PFSK-1 (cell line): ENCODE data around the gene LRRC40.

Experiments used
- FOXP2 ChIP-seq: optimal IDR thresholded peaks from 2 replicates; pipeline ENCODE3; 2011; ENCODE audit warnings: borderline replicate concordance, control low read depth, inconsistent platforms; ENCODE audit not compliant: insufficient read depth; ENCODE audit errors: extremely low read length, extremely low read depth
- POLR2AphosphoS5 ChIP-seq: IDR thresholded peaks from 2 replicates; pipeline ENCODE4 v1.6.1; 2012; ENCODE audit warnings: low read depth, mild to moderate bottlenecking, control low read depth, low read length, moderate library complexity
- SIN3A ChIP-seq: IDR thresholded peaks from 2 replicates; pipeline ENCODE4 v1.6.1; 2012; ENCODE audit warnings: mild to moderate bottlenecking, low read length, moderate library complexity, borderline replicate concordance; ENCODE audit not compliant: insufficient read depth
- TAF1 ChIP-seq: IDR thresholded peaks from 2 replicates; pipeline ENCODE4 v1.6.1; 2012; ENCODE audit warnings: low read length, control low read depth, borderline replicate concordance; ENCODE audit not compliant: insufficient read depth
- TF ChIP-seq, protein P1 (sequence below), 2 experiments: IDR thresholded peaks; 2 replicates each; pipeline versions ENCODE4 v1.6.1 to v1.8.0; 2011 to 2012; ENCODE audit warnings: low read depth in 2 of 2, low read length in 2 of 2, control low read depth in 1 of 2, inconsistent platforms in 1 of 2, mild to moderate bottlenecking in 1 of 2, moderate library complexity in 1 of 2; ENCODE audit not compliant: insufficient read depth in 1 of 2

LRRC40 gene

DNA sequence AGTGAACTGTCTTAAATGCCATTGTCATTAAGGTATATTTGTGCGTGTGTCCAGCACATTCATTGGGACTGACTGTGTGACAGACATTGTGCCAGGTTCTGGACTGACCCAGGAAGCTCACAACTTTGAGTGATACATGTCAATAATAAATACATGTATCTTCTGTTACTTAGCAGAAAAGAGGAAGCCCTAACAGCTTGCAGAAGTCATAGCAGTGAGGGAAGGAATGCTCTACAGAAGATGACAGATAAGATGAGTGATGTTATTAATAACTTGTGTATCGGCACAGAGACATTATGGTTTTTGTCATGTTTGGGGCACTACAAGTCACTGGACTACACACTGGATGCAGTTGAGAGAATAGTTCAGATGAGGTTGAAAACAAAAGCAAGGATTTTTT lies 14.6 kb upstream of the LRRC40 start:
- no peak for TF ChIP-seq TAF1
- TF ChIP-seq FOXP2, result no peak
- no peak for TF ChIP-seq POLR2AphosphoS5
- TF ChIP-seq SIN3A, result no peak

DNA sequence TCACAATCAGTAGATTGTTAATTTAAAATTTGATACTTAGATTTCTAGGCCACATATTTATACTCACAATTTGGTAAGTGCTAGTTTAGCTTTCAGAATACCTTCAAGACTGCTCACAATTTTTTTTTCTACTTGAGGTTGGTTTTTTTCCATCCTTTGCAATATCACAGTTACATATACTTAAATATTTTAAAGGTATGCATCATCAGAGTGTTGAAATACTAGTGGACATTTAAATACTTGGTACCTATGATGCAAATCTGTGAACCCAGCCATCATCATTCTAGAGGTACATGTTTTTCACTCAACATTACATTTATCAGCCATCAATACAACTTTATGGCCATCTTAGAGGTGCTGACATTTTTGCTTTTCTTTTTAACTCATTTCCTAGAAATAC lies 6.2 kb upstream of the LRRC40 start:
- TF ChIP-seq SIN3A, result no peak

DNA sequence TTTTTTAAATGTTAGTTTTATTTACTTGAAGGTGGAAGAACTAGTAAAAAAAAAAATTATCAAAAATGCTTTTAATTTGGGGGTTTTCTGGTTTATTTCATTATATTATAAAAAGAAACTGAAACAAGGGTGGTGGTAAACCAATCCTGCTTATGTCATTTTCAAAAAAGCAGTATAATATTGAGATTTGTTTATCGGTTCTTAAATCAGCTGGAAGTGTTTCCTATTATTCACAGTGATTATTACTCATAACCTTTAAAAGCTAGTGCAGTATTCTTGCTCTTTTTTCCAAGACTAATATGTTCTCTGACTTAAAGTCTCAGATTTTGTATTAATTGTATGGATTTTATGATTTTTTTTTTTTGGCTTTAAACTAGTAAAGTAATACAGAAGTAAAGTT lies 5.4 kb upstream of the LRRC40 start:
- TF ChIP-seq SIN3A (no peak), TAF1 (no peak), POLR2AphosphoS5 (no peak), FOXP2 (no peak)
- TF ChIP-seq, protein P1, sequence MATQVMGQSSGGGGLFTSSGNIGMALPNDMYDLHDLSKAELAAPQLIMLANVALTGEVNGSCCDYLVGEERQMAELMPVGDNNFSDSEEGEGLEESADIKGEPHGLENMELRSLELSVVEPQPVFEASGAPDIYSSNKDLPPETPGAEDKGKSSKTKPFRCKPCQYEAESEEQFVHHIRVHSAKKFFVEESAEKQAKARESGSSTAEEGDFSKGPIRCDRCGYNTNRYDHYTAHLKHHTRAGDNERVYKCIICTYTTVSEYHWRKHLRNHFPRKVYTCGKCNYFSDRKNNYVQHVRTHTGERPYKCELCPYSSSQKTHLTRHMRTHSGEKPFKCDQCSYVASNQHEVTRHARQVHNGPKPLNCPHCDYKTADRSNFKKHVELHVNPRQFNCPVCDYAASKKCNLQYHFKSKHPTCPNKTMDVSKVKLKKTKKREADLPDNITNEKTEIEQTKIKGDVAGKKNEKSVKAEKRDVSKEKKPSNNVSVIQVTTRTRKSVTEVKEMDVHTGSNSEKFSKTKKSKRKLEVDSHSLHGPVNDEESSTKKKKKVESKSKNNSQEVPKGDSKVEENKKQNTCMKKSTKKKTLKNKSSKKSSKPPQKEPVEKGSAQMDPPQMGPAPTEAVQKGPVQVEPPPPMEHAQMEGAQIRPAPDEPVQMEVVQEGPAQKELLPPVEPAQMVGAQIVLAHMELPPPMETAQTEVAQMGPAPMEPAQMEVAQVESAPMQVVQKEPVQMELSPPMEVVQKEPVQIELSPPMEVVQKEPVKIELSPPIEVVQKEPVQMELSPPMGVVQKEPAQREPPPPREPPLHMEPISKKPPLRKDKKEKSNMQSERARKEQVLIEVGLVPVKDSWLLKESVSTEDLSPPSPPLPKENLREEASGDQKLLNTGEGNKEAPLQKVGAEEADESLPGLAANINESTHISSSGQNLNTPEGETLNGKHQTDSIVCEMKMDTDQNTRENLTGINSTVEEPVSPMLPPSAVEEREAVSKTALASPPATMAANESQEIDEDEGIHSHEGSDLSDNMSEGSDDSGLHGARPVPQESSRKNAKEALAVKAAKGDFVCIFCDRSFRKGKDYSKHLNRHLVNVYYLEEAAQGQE (IDR thresholded peaks at IDR 0.05; ENCODE audit: insufficient read depth in 1 of 2, low read depth in 2 of 2, low read length in 2 of 2), result no peak

DNA sequence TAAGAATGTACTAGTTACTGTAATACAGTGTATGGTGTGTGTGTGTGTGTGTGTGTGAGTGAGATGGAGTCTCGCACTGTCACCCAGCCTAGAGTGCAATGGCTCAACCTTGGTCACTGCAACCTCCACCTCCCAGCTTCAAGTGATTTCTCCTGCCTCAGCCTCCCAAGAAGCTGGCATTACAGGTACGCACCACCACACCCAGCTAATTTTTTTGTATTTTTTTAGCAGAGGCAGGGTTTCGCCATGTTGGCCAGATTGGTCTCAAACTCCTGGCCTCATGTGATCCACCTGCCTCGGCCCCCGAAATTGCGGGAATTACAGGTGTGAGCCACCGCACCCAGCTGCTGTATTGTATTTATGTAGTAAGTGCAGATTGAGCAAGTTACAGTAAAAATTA lies 2.9 kb upstream of the LRRC40 start:
- TF ChIP-seq FOXP2, result no peak
- TF ChIP-seq, protein P1 (IDR thresholded peaks at IDR 0.05; ENCODE audit: insufficient read depth in 1 of 2, low read depth in 2 of 2, low read length in 2 of 2), result no peak

DNA sequence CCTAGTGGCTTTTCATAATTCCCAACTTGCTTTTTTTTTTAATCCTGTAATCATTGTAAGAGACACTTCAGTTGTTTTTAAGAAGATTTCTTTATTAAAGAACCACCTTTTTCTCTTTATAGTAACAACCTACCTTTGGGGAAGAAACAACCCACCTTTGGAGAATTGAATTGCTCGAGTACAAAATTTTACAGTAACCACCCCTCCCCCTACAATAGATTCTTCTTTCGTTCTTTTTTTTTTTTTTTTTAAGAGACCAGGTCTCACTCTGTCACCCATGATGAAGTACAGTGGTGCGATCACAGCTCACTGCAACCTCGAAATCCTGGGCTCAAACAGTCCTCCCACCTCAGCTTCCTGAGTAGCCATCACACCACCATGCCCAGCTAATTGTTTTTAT lies 2.1 kb upstream of the LRRC40 start:
- TF ChIP-seq, protein P1 (IDR thresholded peaks at IDR 0.05; ENCODE audit: insufficient read depth in 1 of 2, low read depth in 2 of 2, low read length in 2 of 2), result no peak
- TF ChIP-seq POLR2AphosphoS5, result no peak
- no peak for TF ChIP-seq SIN3A
- TF ChIP-seq FOXP2, result no peak
- TF ChIP-seq TAF1, result no peak

DNA sequence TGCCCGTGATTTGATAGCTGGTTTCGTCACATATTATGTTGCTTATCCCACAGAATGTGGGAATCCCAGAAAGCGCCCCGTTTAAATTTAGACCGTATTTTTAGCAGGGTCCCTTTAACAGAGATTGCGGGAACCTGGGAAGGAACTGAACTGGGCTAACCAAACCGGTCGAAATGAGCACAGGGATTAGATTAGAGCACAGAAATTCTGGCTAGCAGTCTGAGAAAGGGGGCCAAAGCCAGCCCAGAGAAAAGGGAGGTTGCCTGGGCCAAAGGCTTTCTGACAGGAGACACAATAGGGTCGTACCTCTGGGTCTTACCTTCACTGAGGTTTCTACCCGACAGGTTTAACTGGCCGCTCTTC lies 327 bp downstream of the LRRC40 start:
- TF ChIP-seq SIN3A (no peak), TAF1 (no peak), POLR2AphosphoS5 (no peak), FOXP2 (no peak)
- TF ChIP-seq, protein P1 (IDR thresholded peaks at IDR 0.05; ENCODE audit: insufficient read depth in 1 of 2, low read depth in 2 of 2, low read length in 2 of 2), result no peak; a peak in 1 of 4 replicates
